ENCODE results near the gene NDUFS5.
"Not testable (repeated sequence)": the region's sequence is repeated elsewhere in the genome, so short reads cannot be mapped to it uniquely, and the experiment has no call there.

Gene NDUFS5

GRCh38 chr1:39045231-39045630 lies 19.1 kb downstream of the NDUFS5 start:
- no peak for DNase-seq (ENCODE audit: low read depth)
- no peak for TF ChIP-seq CTCF (IDR thresholded peaks at IDR 0.05; ENCODE audit: low read depth, low read length, missing control alignments)
- no peak overlapping the region for H3K4me3 ChIP-seq (ENCODE audit: low read depth, low read length)

GRCh38 chr1:39046613-39047210 lies 20.6 kb downstream of the NDUFS5 start:
- no peak for TF ChIP-seq CTCF (IDR thresholded peaks at IDR 0.05; ENCODE audit: low read depth, low read length, missing control alignments)
- no peak for DNase-seq (ENCODE audit: low read depth)
- H3K4me3 ChIP-seq (ENCODE audit: low read depth, low read length) = no peak overlapping the region

- no peak for DNase-seq (ENCODE audit: low read depth)
- TF ChIP-seq CTCF (IDR thresholded peaks at IDR 0.05; ENCODE audit: low read depth, low read length, missing control alignments) = no peak
- no peak overlapping the region for H3K4me3 ChIP-seq (ENCODE audit: low read depth, low read length)
These were observed 21.5 kb downstream of the NDUFS5 start for GRCh38 chr1:39047374-39048229.

GRCh38 chr1:39048745-39049370 lies 22.7 kb downstream of the NDUFS5 start:
- no peak for DNase-seq (ENCODE audit: low read depth)
- no peak for TF ChIP-seq CTCF (IDR thresholded peaks at IDR 0.05; ENCODE audit: low read depth, low read length, missing control alignments)

GRCh38 chr1:39050001-39050400 lies 23.9 kb downstream of the NDUFS5 start:
- no peak overlapping the region for H3K4me3 ChIP-seq (ENCODE audit: low read depth, low read length)
- no peak for TF ChIP-seq CTCF (IDR thresholded peaks at IDR 0.05; ENCODE audit: low read depth, low read length, missing control alignments)
- DNase-seq (ENCODE audit: low read depth) = no peak

More at GRCh38 chr1:39048745-39049370, 22.7 kb downstream of the NDUFS5 start:
- no peak overlapping the region for H3K4me3 ChIP-seq (ENCODE audit: low read depth, low read length)

GRCh38 chr1:39051193-39051850 lies 25.2 kb downstream of the NDUFS5 start:
- not testable (repeated sequence) for DNase-seq (ENCODE audit: low read depth)

GRCh38 chr1:39051956-39052355 lies 25.8 kb downstream of the NDUFS5 start:
- H3K4me3 ChIP-seq (ENCODE audit: low read depth, low read length) = no peak overlapping the region
- DNase-seq (ENCODE audit: low read depth) = no peak
- no peak for TF ChIP-seq CTCF (IDR thresholded peaks at IDR 0.05; ENCODE audit: low read depth, low read length, missing control alignments)

More at GRCh38 chr1:39051193-39051850, 25.2 kb downstream of the NDUFS5 start:
- H3K4me3 ChIP-seq (ENCODE audit: low read depth, low read length) = not testable (repeated sequence)

- DNase-seq (ENCODE audit: low read depth); H3K4me3 ChIP-seq (ENCODE audit: low read depth, low read length): not testable (repeated sequence)
These were observed 29.1 kb downstream of the NDUFS5 start for GRCh38 chr1:39055213-39055710.

- DNase-seq (ENCODE audit: low read depth); H3K4me3 ChIP-seq (ENCODE audit: low read depth, low read length): not testable (repeated sequence)
These were observed 35.4 kb downstream of the NDUFS5 start for GRCh38 chr1:39061516-39061915.
